HPDE6-E6E7 (cell line): ENCODE measurements around the gene EEPD1.
A peak's percentile ranks its signal among the peaks of the same experiment; 100 is the strongest.
"Not testable (repeated sequence)": the region's sequence is repeated elsewhere in the genome, so short reads cannot be mapped to it uniquely, and the experiment has no call there.

ENCODE experiments used
- DNase-seq: peaks from one replicate; pipeline ENCODE4 v3.0.0; 2011; ENCODE audit warnings: missing footprints; ENCODE audit errors: extremely low spot score

Gene EEPD1

DNA sequence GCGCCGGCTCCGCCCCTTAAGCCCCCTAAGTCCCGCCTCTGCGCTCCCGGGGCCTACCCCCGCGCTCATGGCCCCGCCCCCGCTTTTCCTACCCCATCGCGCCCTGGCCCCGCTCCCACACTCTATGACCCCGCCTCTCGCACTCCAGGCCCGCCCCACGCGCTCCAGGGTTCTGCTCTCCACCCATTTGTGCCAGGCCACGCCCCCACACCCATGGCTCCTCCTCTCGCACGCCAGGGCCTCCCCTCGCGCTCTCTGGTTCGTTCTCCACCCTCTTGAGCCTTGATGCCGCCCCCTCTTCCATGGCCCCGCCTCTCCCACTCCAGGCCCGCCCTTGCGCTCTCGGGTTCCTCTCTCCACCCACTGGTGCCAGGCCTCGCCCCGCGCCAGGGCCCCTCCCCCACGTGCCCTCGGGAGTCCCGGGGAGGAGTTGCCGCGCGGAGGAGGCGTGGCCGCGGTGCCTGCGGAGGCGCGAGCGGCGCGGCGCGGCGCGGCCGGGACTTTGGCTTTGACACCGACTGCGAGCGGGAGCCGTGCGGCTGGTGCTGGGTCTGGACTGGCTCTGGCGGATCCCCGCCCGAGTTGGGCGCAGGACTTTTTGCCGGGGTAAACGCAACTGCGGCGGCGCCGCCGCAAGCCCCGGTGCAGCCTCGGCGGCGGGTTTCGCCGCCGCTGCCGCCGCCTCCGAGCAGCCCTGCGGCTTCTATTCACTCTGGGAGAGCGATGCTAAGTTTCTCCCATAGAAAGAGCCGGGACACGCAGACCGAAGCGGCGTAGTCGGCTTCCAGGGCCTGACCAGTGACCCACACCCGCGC, at the start of gene EEPD1:
TSS of gene EEPD1 (plus strand) at position 499 of the 815 bp plus-strand sequence. CDS start 1,071 bp downstream, outside the sequence.
- peak; percentile 86 for DNase-seq

DNA sequence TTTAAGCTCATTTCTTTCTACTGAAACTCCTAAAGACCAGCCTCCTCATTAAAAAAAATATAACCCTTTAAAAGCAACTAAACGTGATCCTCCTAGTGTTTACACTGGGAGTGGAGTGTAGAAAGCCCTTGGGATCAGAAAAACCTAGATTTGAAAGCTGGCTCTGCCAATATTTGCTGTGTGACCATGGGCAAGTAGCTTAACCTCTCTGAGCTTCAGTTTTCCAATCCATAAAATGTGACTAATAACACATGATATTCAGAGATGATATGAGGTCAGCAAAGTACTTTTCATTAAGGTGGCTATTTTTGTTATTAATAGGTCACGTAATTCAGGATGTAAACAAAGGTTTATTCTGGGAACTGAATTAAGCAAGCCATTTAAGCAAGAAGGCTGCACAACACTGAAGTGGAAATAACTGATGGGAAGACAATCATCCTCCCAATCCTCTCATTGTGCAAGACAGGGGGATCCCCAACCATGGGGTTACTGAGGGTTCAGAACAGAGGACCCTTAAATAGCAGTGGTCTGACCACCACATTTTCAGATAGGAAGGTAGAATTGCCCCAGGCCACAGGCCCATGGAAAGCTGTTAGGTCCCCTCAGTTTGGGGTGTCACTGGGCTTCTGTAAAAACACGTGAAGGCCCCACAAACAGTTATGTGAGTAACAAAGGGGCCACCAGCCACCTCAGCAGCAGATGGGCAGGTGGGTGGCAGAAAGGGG, 49.1 kb upstream of the EEPD1 start:
- DNase-seq: no peak

DNA sequence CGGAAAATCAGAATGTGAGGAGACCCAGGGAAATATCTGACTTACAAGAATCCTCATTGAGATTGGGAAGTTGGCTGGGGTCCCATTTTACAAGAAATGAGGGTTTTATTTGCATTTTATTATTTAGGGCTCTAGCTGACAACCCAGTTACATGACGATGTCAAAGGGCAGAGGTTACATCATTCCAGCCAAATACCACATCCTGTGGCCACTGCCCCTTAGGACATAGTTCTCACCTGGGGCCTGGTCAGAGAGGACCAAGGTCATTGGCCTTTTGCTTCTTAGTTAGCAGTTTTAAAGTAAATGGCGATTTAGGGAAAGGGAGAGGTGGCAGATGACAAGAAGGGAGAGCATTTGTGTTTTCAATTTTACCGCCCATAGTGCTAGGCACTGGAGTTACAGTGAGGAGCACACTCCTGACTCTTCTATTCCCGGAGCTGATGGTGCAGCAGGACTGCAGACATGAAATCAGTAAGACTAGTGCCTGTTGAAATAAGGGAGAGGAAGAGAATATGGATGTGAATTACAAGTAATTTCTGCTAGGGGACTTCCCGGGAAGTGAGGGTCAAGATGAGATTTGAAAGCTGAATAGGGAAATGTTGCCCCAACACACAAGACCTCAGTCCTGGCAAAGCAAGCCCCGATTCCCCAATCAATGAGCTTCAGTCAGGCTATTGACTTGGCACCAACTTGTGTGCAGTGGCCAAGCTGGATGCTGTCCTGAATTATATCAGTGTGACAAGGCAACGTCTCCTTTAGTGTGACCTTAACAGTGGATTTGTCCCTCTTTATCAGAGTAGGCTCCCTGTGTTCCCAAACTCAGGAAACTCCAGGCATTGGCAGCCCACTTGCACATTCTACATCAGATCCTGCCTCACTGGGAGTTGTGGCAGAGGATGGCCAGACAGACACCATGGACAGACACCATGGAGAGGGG, 45.8 kb upstream of the EEPD1 start:
- not testable (repeated sequence) for DNase-seq

DNA sequence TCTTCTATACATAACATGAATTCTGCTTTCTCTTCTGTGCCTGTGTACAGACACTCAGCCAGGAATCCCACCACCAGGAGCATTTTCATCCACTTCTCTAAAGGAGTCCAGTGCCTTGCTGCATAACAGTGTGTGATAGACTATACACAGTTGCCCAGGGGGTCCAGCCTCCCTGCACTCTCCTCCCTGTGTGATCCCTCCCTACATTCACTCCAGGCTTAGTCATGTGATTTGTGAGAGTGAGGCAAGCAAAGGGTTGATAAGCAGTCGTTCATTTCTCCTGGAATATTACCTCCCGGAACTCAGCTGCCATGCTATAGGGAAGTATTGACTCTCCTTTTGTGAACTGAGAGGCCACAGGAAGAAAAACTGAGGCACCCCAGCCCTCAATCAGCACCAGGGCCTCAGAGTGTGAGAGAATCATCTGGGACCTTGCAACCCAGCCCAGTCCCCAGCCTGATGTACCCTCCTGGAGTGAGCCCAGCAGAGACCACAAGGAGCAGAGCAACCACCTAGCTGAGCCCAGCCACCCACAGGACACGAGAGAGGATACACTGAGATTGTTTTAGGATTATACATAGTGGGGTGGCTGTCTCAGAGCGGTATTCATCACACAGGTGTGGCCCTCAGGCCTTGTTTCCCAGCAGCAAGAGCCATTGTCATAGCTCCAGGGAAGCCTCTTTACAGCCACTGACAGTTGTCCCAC, 45.0 kb upstream of the EEPD1 start:
- DNase-seq: no peak

DNA sequence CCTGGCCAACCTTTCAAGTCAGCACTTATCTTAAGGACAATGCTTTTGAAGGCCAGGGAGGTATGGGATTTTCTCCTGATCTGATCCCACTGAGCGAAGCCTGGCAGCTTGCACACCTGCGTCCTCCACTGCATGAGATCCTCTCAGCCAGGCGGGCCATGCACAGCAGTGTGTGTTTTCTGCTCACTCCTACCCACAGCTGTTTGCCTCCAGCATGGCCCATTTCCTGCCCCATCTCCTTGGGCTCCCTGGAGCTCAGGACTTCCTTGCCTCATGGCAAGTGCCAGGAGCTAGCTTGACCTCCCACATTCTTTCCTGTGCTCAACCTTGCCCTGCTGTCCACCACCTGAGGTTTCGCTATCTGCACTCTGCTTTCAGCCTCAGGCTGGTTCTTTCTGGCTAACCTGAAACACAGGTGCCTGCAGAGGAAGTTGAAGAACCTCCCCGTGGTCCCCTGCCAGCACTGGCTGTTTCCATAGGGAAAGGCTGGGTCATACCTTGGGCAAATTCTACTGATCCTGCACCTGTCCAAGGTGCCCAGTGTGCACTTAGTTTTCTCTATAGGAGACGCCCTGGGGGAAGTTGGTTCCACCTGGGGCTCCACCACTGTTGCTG, 43.9 kb upstream of the EEPD1 start:
- DNase-seq: no peak

DNA sequence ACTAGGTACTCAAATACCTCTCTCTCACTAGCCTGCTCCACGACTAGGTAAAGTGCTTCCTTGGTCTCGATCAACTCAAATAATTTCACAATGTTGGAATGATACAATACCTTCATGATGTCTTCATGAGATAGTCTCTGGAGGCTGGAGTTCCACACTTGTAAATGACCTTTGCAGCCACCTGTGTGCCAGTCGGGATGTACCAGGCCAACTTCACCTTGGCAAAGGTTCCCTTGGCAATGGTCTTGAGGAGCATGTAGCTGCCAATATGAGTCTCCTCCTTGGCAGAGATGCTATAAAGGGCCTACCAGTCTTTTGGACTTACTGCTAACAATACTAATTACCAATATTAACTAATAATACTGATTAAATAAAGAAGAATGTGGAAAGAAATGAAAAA, 42.5 kb upstream of the EEPD1 start:
- DNase-seq: no peak

DNA sequence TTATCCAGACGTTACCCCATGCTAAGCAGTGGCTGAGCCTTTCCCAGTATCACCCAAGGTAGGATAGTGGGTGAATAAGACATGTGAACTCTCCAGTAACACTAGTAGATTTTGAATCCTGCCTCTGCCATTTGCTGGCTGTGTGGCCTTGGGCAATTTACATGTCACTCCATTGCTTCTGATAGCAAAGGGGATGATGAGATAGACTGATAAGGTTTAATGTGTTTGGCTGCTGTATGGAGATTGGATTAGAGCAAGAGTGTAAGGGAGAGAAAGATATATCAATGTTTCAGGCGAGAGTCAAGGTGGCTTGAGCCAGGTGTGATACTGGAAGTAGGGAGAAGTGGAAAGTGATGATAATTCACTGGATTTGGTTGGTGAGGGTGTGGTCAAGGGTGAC, 40.1 kb upstream of the EEPD1 start:
- no peak for DNase-seq

DNA sequence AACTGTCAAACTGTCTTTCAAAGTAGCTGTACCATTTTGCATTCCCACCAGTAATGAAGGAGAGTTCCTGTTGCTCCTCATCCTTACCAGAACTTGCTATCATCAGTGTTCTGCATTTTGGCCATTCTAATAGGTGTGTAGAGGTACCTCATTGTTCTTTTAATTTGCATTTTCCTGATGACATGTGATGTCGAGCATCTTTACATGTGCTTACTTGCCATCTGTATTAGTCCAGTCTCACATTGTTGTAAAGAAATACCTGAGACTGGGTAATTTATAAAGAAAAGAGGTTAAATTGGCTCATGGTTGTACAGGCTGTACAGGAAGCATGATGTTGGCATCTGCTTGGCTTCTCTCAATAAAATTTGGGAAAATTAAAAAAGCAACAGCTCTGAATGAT, 38.7 kb upstream of the EEPD1 start:
- DNase-seq: no peak

DNA sequence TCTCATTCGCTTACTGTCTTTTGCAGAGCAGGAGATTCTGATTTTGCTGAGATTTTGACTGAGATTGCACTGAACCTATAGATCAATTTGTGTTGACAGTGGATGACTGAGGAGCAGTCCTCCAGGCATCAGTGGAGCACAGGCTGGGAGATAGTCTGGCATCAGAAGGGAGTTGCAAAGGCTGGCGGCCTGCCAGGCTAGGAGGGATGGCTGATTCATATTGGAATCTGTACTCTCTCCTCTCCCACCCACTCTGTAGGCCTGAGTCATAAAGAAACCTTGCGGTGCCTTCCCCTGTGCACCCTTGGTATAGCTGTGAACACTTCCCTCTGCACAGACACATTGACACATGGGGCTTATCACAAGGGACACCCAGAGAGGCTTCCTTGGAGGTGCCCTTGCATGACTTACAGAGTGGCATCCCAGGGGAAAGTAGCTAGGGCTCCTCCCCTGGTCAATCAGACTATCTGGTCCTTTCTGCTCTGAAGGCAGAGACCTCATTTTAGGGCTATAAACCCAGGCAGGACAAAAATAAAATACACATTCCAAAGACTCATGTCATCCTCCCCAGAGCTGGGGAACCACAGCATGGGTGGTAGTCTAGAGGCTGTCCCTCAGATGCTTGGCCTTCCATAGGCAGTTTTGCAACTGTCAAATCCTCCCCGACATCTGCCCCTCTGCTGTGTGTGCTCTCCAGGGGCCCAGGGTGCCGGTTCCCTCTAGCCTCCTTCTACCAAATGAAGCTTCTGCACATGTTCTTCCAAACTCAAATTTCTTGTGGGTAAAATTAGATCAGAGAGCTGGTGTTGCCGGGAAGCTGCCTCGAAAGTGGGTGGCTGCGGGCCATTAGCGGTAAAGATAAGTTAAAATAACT, 37.4 kb upstream of the EEPD1 start:
- peak; percentile 86 for DNase-seq

DNA sequence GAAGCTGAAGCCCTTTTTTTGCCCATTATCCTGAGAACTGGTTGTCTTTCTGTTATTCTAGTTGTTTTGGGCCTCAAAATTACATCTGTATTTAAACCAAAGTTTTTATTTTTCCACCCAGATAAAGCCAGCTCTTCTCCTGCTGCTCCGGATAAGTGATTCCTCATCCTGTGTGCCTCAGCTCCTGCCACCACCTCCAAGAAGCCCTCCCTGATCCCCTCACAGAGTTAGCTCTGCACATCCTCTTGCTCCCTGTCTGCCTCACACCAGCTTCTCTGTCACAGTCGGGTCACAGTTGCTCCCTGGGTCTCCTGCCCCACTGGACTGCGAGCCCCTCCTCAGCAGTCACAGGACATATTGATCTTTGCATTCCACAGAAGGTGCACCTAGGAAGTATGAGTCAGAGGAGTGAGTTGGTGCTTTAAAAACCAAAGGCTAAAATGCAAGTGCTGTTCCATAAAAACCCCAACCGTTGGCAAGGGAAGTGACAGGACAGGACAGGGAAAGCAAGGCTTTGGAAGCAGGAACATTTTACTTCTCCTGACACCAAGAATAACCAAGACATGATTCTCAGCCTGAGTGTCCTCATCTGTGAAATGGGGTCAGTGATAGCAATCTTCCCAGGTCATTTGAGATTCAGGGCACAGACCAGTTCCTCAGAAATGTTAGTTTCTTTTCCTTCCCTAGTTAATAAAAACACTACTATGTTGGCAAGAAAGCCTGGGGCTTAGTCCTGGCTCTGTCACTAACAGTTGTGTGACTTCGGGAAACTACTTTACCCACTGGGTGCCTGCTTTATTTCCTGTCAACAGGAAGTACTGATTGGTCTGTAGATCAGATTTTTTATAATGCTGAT, 36.5 kb upstream of the EEPD1 start:
- DNase-seq: peak; percentile 22

DNA sequence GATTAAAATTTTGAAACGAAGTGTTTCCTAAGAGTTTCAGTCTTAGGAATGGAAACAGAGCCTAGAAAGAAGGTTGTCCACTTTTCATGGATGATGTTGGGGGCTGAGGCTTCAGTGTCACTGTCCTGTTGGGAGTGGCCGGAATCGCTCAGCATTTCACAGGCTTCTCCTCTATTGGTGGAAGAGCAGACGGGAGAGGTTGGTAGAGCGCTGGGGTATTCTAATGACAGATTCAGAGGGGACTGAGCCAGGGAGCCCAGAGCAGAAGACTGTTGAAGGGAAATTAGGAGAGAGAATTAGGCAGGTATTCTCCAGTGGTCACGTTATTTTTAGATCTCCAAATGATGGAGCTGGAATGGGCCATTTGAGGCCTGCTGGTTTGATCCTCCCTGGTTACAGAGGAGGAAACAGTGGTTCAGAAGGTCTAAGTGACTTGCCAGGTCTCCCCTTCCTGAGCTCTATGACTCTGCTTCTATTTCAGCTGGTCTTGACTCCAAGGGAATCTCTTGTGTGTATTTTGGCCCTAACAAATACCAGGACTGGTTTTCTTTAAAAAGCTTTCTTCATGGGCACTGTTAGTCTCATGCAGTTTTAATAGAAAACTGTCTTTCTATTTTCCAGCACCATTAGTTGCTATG, 35.7 kb upstream of the EEPD1 start:
- no peak for DNase-seq

DNA sequence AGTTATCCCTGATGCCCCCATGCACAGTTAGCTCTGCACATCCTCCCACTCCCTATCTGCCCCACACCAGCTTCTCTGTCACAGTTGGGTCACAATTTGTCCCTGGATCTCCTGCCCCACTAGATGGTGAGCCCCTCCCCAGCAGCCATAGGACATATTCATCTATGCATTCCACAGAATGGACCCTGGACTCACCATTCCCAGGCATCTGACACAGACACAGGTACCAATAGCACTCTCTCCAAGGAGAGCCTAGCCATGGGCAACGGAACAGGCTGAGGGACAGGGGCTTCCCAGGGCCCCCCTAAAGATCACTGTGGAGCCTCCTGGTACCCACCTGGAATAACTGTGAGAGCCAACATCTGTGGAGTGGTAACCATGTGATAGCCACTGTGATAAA, 34.7 kb upstream of the EEPD1 start:
- no peak for DNase-seq

DNA sequence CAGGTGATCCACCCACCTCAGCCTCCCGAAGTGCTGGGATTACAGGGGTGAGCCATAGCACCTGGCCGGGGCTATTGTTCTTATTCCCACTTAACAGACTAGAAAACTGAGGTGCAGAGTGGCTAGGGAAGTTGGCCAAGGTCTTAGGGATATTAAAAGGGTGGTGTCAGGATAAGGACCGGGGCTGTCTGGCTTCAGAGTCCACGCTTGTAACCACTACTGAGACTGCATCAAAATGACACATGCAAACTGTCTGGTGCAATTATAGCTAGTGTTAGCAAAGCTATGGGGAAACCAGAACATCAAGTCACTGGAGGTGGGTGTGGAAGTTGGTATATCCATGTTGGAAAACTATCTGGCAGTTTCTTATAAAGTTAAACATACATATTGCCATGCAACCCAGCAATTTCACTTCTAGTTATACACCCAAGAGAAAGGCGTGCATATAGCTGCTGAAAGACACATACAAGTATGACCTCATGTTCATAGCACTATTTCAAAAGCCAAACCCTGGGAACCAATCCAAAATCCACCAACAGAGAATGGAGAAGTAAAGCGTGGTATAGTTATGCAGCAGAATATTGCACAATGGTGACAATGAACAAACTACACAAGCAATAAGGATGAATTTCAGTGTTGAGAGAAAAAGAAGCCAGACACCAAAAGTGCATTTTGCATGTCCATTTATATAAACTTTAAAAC, 33.9 kb upstream of the EEPD1 start:
- DNase-seq: peak; percentile 44

DNA sequence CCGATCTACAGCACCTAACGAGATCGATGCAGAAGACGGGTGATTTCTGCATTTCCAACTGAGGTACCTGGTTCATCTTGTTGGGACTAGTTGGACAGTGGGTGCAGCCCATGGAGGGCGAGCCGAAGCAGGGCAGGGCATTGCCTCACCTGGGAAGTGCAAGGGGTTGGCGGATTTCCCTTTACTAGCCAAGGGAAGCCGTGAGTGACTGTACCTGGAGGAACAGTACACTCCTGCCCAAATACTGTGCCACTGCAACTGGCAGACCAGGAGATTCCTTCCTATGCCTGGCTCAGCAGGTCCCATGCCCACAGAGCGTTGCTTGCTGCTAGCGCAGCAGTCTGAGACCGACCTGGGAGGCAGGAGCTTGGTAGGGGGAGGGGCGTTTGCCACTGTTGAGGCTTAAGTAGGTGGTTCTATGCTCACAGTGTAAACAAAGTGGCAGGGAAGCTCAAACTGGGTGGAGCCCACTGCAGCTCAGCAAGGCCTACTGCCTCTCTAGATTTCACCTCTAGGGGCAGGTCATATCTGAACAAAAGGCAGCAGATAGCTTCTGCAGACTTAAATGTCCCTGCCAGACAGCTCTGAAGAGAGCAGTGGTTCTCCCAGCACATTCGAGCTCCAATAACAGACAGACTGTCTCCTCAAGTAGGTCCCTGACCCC, 32.9 kb upstream of the EEPD1 start:
- not testable (repeated sequence) for DNase-seq

DNA sequence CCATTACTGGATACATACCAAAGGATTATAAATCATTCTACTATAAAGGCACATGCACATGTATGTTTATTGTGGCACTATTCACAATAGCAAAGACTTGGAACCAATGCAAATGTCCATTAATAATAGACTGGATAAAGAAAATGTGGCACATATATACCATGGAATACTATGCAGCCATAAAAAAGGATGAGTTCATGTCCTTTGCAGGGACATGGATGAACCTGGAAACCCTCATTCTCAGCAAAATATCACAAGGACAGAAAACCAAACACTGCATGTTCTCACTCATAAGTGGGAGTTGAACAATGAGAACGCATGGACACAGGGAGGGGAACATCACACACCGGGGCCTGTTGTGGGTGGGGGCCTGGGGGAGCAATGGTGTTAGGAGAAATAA, 27.4 kb upstream of the EEPD1 start:
- not testable (repeated sequence) for DNase-seq

DNA sequence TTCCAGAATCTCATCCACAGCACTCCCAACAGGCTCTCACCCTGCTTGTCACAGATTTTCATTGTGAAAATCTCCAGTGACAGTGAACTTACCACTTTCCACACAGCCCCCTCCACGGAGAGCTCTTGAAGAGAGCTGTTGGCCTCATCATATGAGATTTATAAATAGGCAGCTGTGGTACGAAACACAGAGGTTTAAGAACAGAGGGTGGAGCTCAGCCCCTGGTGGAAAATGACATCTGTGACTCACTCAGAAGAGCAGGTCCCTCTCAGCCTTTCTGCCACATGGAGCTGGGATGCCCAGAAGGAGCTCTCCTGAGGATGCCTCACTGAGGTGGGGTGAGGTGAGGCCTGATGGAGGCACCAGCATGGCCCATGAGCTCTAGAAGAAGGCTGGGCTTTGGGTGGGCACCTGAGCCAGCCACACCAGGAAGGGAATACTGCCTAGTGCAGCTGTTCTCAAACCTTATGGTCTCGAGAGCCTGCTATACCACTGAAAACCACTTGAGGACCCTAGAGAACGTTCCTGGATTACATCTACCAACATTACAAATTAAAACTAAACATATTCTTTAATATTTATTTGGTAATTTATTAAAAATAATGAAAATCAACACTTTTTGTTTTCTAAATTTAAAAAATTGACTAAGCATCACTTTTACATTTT, 25.8 kb upstream of the EEPD1 start:
- DNase-seq: no peak
